GM12878 (cell line): ENCODE measurements around the gene YPEL2. TPM values are rescaled to one million over a fixed set of nuclear protein-coding genes. Genes with fewer than 3 reads are reported as not detected.

Experiments used
- ATAC-seq: fragments of 200-7000 bp; cut with Tn5 transposase; 3 replicates; pipeline ENCODE4 v1.9.1; 2020; ENCODE audit warnings: mild to moderate bottlenecking, moderate library complexity
- BruUV-seq: library from RNA; stranded (reverse); fragments of 400-500 nt; replicated peaks from 2 replicates; lab custom pipeline; 2021; lab: Mats Ljungman, UMichigan
- CTCF ChIA-PET: fragments of 300-600 bp; sonication (Branson Sonifier 250); formaldehyde crosslinking; extraction: SDS; loops from one replicate; lab custom pipeline; 2021; ENCODE audit warnings: inconsistent platforms; lab: Yijun Ruan, JAX
- POLR2A ChIA-PET: fragments of 350-600 bp; formaldehyde crosslinking; extraction: SDS; loops from one replicate; lab custom pipeline; 2021; ENCODE audit warnings: inconsistent platforms; lab: Charles Lee
- RAD21 ChIA-PET: fragments of 300-600 bp; sonication (Branson Sonifier 250); formaldehyde crosslinking; loops from one replicate; lab custom pipeline; 2023; ENCODE audit warnings: antibody characterized with exemption; ENCODE audit not compliant: unreplicated experiment; lab: Charles Lee
- SMC1A ChIA-PET: fragments of 300-600 bp; sonication (Branson Sonifier 250); formaldehyde crosslinking; loops from one replicate; lab custom pipeline; 2023; ENCODE audit not compliant: unreplicated experiment, uncharacterized antibody; lab: Charles Lee
- DNase-seq: peaks from one replicate; pipeline ENCODE4 v3.0.0-alpha.2; 2011; ENCODE audit warnings: low read depth, low spot score
- FAIRE-seq: peaks from 3 replicates; lab custom pipeline; 2011; peaks lifted over from hg19 to GRCh38; lab: Jason Lieb, UNC
- H2AFZ ChIP-seq: 2 replicates; pipeline ENCODE4 v1.6.0; 2011; ENCODE audit warnings: low read depth, low read length, control low read depth; ENCODE audit not compliant: control insufficient read depth
- H3K27ac ChIP-seq: 2 replicates; pipeline ENCODE4 v1.5.1; 2011; ENCODE audit warnings: control low read depth; ENCODE audit not compliant: control insufficient read depth, insufficient read depth
- H3K27me3 ChIP-seq, 2 experiments: replicated peaks in 1 of 2; 2 replicates each; pipeline versions ENCODE4 v1.6.0 to v1.6.1; 2011; ENCODE audit warnings: low read length in 1 of 2; ENCODE audit not compliant: control insufficient read depth in 2 of 2, insufficient read depth in 2 of 2
- H3K36me3 ChIP-seq, 2 experiments: 2 replicates each; pipeline ENCODE4 v1.5.1; 2011; ENCODE audit warnings: low read length in 1 of 2; ENCODE audit not compliant: control insufficient read depth in 2 of 2, insufficient read depth in 2 of 2
- H3K4me1 ChIP-seq: 2 replicates; pipeline ENCODE4 v1.6.1; 2011; ENCODE audit warnings: mild to moderate bottlenecking, low read length, moderate library complexity, mixed read lengths; ENCODE audit not compliant: control insufficient read depth, insufficient read depth
- H3K4me2 ChIP-seq: 2 replicates; pipeline ENCODE4 v1.6.0; 2011; ENCODE audit warnings: control low read depth; ENCODE audit not compliant: control insufficient read depth, insufficient read depth
- H3K4me3 ChIP-seq: fragments of 200-600 bp; sonication (generic); 2 replicates; pipeline ENCODE4 v1.5.1; 2016
- H3K79me2 ChIP-seq: 2 replicates; pipeline ENCODE4 v1.6.0; 2011; ENCODE audit warnings: low read length; ENCODE audit not compliant: control insufficient read depth, insufficient read depth
- H3K9ac ChIP-seq: 2 replicates; pipeline ENCODE4 v1.8.0; 2011; ENCODE audit warnings: low read length, control low read depth, mixed read lengths; ENCODE audit not compliant: control insufficient read depth, insufficient read depth
- H3K9me3 ChIP-seq: replicated peaks from 3 replicates; pipeline ENCODE4 v1.5.1; 2011; ENCODE audit warnings: mild to moderate bottlenecking, low read length; ENCODE audit not compliant: control insufficient read depth, insufficient read depth
- H4K20me1 ChIP-seq: 2 replicates; pipeline ENCODE4 v1.6.0; 2011; ENCODE audit not compliant: control insufficient read depth, insufficient read depth
- MEF2A ChIP-seq: IDR thresholded peaks from 2 replicates; pipeline ENCODE4 v1.6.1; 2011; ENCODE audit warnings: low read depth, mild to moderate bottlenecking, low read length, moderate library complexity; ENCODE audit not compliant: insufficient read depth
- MTA2 ChIP-seq: fragments of 450-650 bp; IDR thresholded peaks from 2 replicates; pipeline ENCODE4 v1.6.1; 2016; ENCODE audit warnings: low read depth, mild to moderate bottlenecking, moderate library complexity
- SMC3 ChIP-seq: IDR thresholded peaks from 2 replicates; pipeline ENCODE4 v1.6.1; 2011; ENCODE audit warnings: low read length, improper control_type of control experiment, borderline replicate concordance
- ZNF24 ChIP-seq: fragments of 450-650 bp; IDR thresholded peaks from 2 replicates; pipeline ENCODE4 v1.6.1; 2017; ENCODE audit warnings: antibody characterized with exemption, mild to moderate bottlenecking
- WGBS: methylation state at CpG from one replicate; pipeline ENCODE4 v1.1.6; 2016; ENCODE audit warnings: low lambda C conversion rate; ENCODE audit not compliant: insufficient replicate concordance, insufficient coverage; ENCODE audit errors: missing lambda C conversion rate; 5-methylcytosine and 5-hydroxymethylcytosine counted together
- in situ Hi-C: fragments of 300-500 bp; cut with MboI; formaldehyde crosslinking; loops from 9 replicates; pipeline ENCODE4 v1.14.3; 2018; ENCODE audit warnings: mixed read lengths
- intact Hi-C: fragments of 100-400 bp; cut with micrococcal nuclease; formaldehyde crosslinking; loops from one replicate; pipeline ENCODE4 v1.14.2; 2022; ENCODE audit not compliant: unreplicated experiment
- polyA plus RNA-seq, 11 experiments: library from polyadenylated mRNA; depleted of rRNA in 4 of 11; unstranded in 6 of 11; stranded (reverse) in 5 of 11; fragments of >200 nt; fragmentation: Nextera tagmentation in 4 of 11; fragmentation: Illumina TruSeq in 1 of 11; extraction: Ambion mirVana in 4 of 11; extraction: Trizol in 1 of 11; gene quantifications; 1 replicate in 1 of 11; 2 replicates in 10 of 11; pipeline versions ENCODE4 v1.2.1 to v1.2.3, GENCODE V29; 2011 to 2016; ENCODE audit warnings: inconsistent platforms in 2 of 11, missing spikeins in 2 of 11, low read depth in 1 of 11
- total RNA-seq, 4 experiments: library from RNA; depleted of rRNA in 3 of 4; stranded (reverse); fragments of >200 nt in 3 of 4; fragmentation: Illumina TruSeq in 1 of 4; extraction: Trizol in 1 of 4; gene quantifications; 2 replicates each; pipeline versions ENCODE4 v1.2.1 to v1.2.3, GENCODE V29; 2013 to 2021
- TF ChIP-seq, protein P1 (sequence below): fragments of 450-650 bp; IDR thresholded peaks from 2 replicates; pipeline ENCODE4 v1.6.1; 2018; ENCODE audit warnings: mild to moderate bottlenecking, low read depth, moderate library complexity; ENCODE audit not compliant: partially characterized antibody
- TF ChIP-seq, protein P2 (sequence below): fragments of 450-650 bp; IDR thresholded peaks from 2 replicates; pipeline ENCODE4 v1.6.1; 2017; ENCODE audit warnings: mild to moderate bottlenecking, low read depth, inconsistent platforms; ENCODE audit not compliant: poor library complexity, severe bottlenecking

YPEL2 gene
- total and polyA plus RNA-seq, 10 of the 15 experiments (the other 5 are each of a cell fraction or from before 2014, with no cell fraction given), result 0.11 to 8.1 (median 0.48) TPM

DNA sequence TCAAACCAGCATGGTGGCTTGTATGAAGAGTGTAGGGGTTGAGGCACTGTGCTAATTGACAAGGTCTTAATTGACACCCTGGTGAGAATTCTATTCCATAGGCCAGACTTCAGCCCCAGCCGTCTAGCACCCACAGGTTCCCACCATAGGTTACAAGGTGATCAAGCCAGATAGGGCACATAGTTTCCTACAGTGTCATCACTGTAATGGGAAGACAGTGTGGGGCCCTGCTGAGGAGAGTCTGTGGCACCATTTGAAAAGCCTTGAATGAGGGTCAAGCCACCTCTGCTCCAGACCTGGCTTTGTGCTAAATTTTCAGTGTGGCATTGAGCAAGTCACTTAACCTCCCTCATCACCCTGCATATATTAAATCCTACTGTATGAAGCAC lies 36.2 kb downstream of the YPEL2 start:
- Histone ChIP-seq H3K4me2 (no peak overlapping the region), H3K4me1 (peaks cover 47% of the 10 kb centered on the region), H3K27ac (no peak overlapping the region), H3K9me3 (no peaks in the 10 kb centered on the region; the same call in 2 of the 3 replicates), H3K36me3 (no peaks in the 10 kb centered on the region), H3K4me3 (no peak overlapping the region), H3K9ac (no peak overlapping the region), H3K27me3 (no peaks in the 10 kb centered on the region), H4K20me1 (no peaks in the 10 kb centered on the region), H2AFZ (no peak overlapping the region)
- SMC1A ChIA-PET, result interaction anchor here (1.5 kb wide), 1 partner anchor 38 kb away, joined by 5 read pairs; no protein-coding TSS in a partner anchor
- RAD21 ChIA-PET, result no interaction called here
- FAIRE-seq (no peak), DNase-seq (no peak), ATAC-seq (no peak)
- POLR2A ChIA-PET, result interaction anchor here (1.0 kb wide), 1 partner anchor 31 kb away, joined by 4 read pairs; no protein-coding TSS in a partner anchor
- CTCF ChIA-PET, result interaction anchor here (1.1 kb wide), 1 partner anchor 669 kb away, joined by 3 read pairs; no protein-coding TSS in a partner anchor
- no TSS peak for BruUV-seq
- TF ChIP-seq MEF2A, result no peak
- TF ChIP-seq MTA2, result no peak
- TF ChIP-seq, protein P1, sequence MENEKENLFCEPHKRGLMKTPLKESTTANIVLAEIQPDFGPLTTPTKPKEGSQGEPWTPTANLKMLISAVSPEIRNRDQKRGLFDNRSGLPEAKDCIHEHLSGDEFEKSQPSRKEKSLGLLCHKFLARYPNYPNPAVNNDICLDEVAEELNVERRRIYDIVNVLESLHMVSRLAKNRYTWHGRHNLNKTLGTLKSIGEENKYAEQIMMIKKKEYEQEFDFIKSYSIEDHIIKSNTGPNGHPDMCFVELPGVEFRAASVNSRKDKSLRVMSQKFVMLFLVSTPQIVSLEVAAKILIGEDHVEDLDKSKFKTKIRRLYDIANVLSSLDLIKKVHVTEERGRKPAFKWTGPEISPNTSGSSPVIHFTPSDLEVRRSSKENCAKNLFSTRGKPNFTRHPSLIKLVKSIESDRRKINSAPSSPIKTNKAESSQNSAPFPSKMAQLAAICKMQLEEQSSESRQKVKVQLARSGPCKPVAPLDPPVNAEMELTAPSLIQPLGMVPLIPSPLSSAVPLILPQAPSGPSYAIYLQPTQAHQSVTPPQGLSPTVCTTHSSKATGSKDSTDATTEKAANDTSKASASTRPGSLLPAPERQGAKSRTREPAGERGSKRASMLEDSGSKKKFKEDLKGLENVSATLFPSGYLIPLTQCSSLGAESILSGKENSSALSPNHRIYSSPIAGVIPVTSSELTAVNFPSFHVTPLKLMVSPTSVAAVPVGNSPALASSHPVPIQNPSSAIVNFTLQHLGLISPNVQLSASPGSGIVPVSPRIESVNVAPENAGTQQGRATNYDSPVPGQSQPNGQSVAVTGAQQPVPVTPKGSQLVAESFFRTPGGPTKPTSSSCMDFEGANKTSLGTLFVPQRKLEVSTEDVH, result no peak
- TF ChIP-seq, protein P2, sequence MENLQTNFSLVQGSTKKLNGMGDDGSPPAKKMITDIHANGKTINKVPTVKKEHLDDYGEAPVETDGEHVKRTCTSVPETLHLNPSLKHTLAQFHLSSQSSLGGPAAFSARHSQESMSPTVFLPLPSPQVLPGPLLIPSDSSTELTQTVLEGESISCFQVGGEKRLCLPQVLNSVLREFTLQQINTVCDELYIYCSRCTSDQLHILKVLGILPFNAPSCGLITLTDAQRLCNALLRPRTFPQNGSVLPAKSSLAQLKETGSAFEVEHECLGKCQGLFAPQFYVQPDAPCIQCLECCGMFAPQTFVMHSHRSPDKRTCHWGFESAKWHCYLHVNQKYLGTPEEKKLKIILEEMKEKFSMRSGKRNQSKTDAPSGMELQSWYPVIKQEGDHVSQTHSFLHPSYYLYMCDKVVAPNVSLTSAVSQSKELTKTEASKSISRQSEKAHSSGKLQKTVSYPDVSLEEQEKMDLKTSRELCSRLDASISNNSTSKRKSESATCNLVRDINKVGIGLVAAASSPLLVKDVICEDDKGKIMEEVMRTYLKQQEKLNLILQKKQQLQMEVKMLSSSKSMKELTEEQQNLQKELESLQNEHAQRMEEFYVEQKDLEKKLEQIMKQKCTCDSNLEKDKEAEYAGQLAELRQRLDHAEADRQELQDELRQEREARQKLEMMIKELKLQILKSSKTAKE, result no peak
- TF ChIP-seq ZNF24, result no peak
- TF ChIP-seq SMC3, result no peak
- TF ChIP-seq, all 136 proteins: peak for 0
- no peaks in the 10 kb centered on the region for H3K79me2 ChIP-seq
- in situ Hi-C loops (no loop called here), intact Hi-C loops (no loop called here)
- WGBS, result 100% methylated on average over 1 of the region's 1 CpG
